Panc1 (cell line): ENCODE measurements around the gene UTP20. TPM values are rescaled to one million over a fixed set of nuclear protein-coding genes. Genes with fewer than 3 reads are reported as not detected.

ENCODE experiments used
- ATAC-seq: fragments of 200-7000 bp; cut with Tn5 transposase; 2 replicates; pipeline ENCODE4 v1.9.1; 2020; ENCODE audit warnings: mild to moderate bottlenecking, moderate library complexity
- BruUV-seq: library from RNA; stranded (reverse); fragments of 400-500 nt; replicated peaks from 2 replicates; lab custom pipeline; 2021; lab: Mats Ljungman, UMichigan
- CTCF ChIA-PET: fragments of 300-600 bp; sonication (Branson Sonifier 250); formaldehyde crosslinking; loops from one replicate; lab custom pipeline; 2022; ENCODE audit warnings: antibody characterized with exemption; lab: Charles Lee
- POLR2A ChIA-PET: fragments of 300-600 bp; sonication (Branson Sonifier 250); formaldehyde crosslinking; loops from one replicate; lab custom pipeline; 2022; ENCODE audit warnings: antibody characterized with exemption; lab: Charles Lee
- DNase-seq: peaks from one replicate; pipeline ENCODE4 v3.0.0-alpha.2; 2010; ENCODE audit warnings: low read depth, low spot score
- H3K27ac ChIP-seq: 2 replicates; pipeline ENCODE4 v1.5.1; 2011; ENCODE audit warnings: mild to moderate bottlenecking, low read length, inconsistent platforms
- H3K27me3 ChIP-seq: fragments of 200-500 bp; sonication (Bioruptor generic); 2 replicates; pipeline ENCODE4 v1.6.0; 2014; ENCODE audit warnings: low read length, inconsistent platforms; ENCODE audit not compliant: control insufficient read depth, insufficient read depth
- H3K36me3 ChIP-seq: fragments of 200-500 bp; sonication (Bioruptor generic); 2 replicates; pipeline ENCODE4 v1.5.1; 2014; ENCODE audit warnings: inconsistent platforms, mild to moderate bottlenecking, low read length, moderate library complexity; ENCODE audit not compliant: control insufficient read depth, insufficient read depth
- H3K4me1 ChIP-seq: 2 replicates; pipeline ENCODE4 v1.5.1; 2011; ENCODE audit warnings: inconsistent platforms, mild to moderate bottlenecking, low read length, moderate library complexity; ENCODE audit not compliant: control insufficient read depth, insufficient read depth
- H3K4me3 ChIP-seq, 2 experiments: 2 replicates each; pipeline ENCODE4 v1.5.1; 2011 to 2012; ENCODE audit warnings: low read depth in 2 of 2, low read length in 2 of 2, mild to moderate bottlenecking in 2 of 2, inconsistent platforms in 1 of 2, moderate library complexity in 1 of 2
- H3K9me3 ChIP-seq: fragments of 200-500 bp; sonication (Bioruptor generic); 2 replicates; pipeline ENCODE4 v1.5.1; 2014; ENCODE audit warnings: low read depth, mild to moderate bottlenecking, inconsistent platforms, low read length, moderate library complexity; ENCODE audit not compliant: control insufficient read depth, insufficient read depth
- CTCF ChIP-seq: fragments of 450-650 bp; IDR thresholded peaks from 2 replicates; pipeline ENCODE4 v1.5.1; 2017; ENCODE audit warnings: mild to moderate bottlenecking
- POLR2AphosphoS5 ChIP-seq: IDR thresholded peaks from 2 replicates; pipeline ENCODE4 v1.6.1; 2012; ENCODE audit warnings: mild to moderate bottlenecking, low read depth, low read length, moderate library complexity
- SIN3A ChIP-seq: IDR thresholded peaks from 2 replicates; pipeline ENCODE4 v1.6.1; 2012; ENCODE audit warnings: low read depth, mild to moderate bottlenecking, low read length, moderate library complexity, borderline replicate concordance; ENCODE audit not compliant: insufficient read depth
- TCF7L2 ChIP-seq: IDR thresholded peaks from 2 replicates; pipeline ENCODE4 v1.6.1; 2011; ENCODE audit warnings: mild to moderate bottlenecking, low read depth, low read length, inconsistent platforms
- in situ Hi-C: cut with HindIII; loops from 2 replicates; pipeline ENCODE4 v1.10.0; 2016; ENCODE audit warnings: low sequenced_read_pairs, low pct_unique_long_range_greater_than_20kb
- intact Hi-C: fragments of 100-400 bp; cut with micrococcal nuclease; formaldehyde crosslinking; loops from one replicate; pipeline ENCODE4 v1.10.0; 2022; ENCODE audit not compliant: unreplicated experiment
- total RNA-seq: library from RNA; stranded (reverse); gene quantifications from one replicate; pipeline ENCODE4 v1.2.1, GENCODE V29; 2021; ENCODE audit not compliant: unreplicated experiment
- TF ChIP-seq, protein P1 (sequence below), 2 experiments: IDR thresholded peaks; 2 replicates each; pipeline ENCODE4 v1.6.1; 2011 to 2012; ENCODE audit warnings: low read depth in 2 of 2, control low read depth in 1 of 2, low read length in 1 of 2, mild to moderate bottlenecking in 1 of 2, moderate library complexity in 1 of 2; ENCODE audit not compliant: insufficient read depth in 1 of 2

The UTP20 gene
- total RNA-seq, 1 experiment from 2014 or later, result 33.5 TPM

GRCh38 chr12:101305226-101305779 lies 25.4 kb downstream of the UTP20 start:
- no TSS peak for BruUV-seq
- ChIA-PET POLR2A (no interaction called here), CTCF (no interaction called here)
- ATAC-seq (no peak), DNase-seq (no peak)
- in situ Hi-C loops (no loop called here), intact Hi-C loops (no loop called here)
- no peak overlapping the region for H3K4me3 ChIP-seq
- H3K27ac ChIP-seq, result no peak overlapping the region
- no peaks in the 10 kb centered on the region for H3K4me1 ChIP-seq
- no peaks in the 10 kb centered on the region for H3K27me3 ChIP-seq
- no peak for TF ChIP-seq CTCF
- TF ChIP-seq, protein P1, sequence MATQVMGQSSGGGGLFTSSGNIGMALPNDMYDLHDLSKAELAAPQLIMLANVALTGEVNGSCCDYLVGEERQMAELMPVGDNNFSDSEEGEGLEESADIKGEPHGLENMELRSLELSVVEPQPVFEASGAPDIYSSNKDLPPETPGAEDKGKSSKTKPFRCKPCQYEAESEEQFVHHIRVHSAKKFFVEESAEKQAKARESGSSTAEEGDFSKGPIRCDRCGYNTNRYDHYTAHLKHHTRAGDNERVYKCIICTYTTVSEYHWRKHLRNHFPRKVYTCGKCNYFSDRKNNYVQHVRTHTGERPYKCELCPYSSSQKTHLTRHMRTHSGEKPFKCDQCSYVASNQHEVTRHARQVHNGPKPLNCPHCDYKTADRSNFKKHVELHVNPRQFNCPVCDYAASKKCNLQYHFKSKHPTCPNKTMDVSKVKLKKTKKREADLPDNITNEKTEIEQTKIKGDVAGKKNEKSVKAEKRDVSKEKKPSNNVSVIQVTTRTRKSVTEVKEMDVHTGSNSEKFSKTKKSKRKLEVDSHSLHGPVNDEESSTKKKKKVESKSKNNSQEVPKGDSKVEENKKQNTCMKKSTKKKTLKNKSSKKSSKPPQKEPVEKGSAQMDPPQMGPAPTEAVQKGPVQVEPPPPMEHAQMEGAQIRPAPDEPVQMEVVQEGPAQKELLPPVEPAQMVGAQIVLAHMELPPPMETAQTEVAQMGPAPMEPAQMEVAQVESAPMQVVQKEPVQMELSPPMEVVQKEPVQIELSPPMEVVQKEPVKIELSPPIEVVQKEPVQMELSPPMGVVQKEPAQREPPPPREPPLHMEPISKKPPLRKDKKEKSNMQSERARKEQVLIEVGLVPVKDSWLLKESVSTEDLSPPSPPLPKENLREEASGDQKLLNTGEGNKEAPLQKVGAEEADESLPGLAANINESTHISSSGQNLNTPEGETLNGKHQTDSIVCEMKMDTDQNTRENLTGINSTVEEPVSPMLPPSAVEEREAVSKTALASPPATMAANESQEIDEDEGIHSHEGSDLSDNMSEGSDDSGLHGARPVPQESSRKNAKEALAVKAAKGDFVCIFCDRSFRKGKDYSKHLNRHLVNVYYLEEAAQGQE (IDR thresholded peaks at IDR 0.05; ENCODE audit: insufficient read depth in 1 of 2, low read depth in 2 of 2, low read length in 1 of 2), result no peak
- TF ChIP-seq SIN3A, result no peak
- TF ChIP-seq POLR2AphosphoS5, result no peak
- TF ChIP-seq TCF7L2, result no peak
- H3K9me3 ChIP-seq, result no peaks in the 10 kb centered on the region
- H3K36me3 ChIP-seq, result peaks cover 31% of the 10 kb centered on the region

GRCh38 chr12:101305794-101306193 lies 25.9 kb downstream of the UTP20 start:
- POLR2A ChIA-PET, result no interaction called here
- CTCF ChIA-PET, result no interaction called here
- Histone ChIP-seq H3K4me1 (no peaks in the 10 kb centered on the region), H3K27me3 (no peaks in the 10 kb centered on the region), H3K9me3 (no peaks in the 10 kb centered on the region), H3K36me3 (peaks cover 30% of the 10 kb centered on the region), H3K27ac (no peak overlapping the region), H3K4me3 (no peak overlapping the region)
- no peak for ATAC-seq
- TF ChIP-seq POLR2AphosphoS5, result no peak
- TF ChIP-seq CTCF, result no peak
- TF ChIP-seq, protein P1 (IDR thresholded peaks at IDR 0.05; ENCODE audit: insufficient read depth in 1 of 2, low read depth in 2 of 2, low read length in 1 of 2), result no peak
- TF ChIP-seq SIN3A, result no peak
- TF ChIP-seq TCF7L2, result no peak
- DNase-seq, result no peak
- intact Hi-C loops, result no loop called here
- BruUV-seq, result no TSS peak
- in situ Hi-C loops, result no loop called here
